ENCODE measurements around the gene UBE2E2.

DNA sequence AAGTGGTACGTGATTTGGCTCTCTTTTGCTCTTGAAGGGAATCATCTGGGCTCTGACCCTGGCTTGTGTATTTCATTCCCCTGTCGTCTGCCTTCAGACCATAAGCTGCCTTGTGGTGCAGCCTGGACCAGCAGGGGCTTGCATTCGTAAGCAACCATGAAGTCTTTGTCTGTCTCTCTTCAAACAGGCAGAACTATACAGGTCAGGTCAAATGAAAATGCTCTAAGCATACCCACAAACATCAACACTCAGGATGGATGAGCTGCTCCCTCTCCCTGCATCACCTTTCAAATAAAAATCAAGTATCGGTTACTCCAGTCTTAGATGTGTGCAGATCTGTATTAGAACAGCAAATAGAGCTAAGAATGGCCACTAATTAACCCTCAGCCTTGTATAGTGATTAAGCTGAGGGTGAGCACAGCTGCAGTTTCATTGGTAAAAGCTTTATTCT is 334.0 kb downstream of the UBE2E2 start:
- no peak for TF ChIP-seq POLR2A (IDR thresholded peaks at IDR 0.05)
- TF ChIP-seq, protein P1, sequence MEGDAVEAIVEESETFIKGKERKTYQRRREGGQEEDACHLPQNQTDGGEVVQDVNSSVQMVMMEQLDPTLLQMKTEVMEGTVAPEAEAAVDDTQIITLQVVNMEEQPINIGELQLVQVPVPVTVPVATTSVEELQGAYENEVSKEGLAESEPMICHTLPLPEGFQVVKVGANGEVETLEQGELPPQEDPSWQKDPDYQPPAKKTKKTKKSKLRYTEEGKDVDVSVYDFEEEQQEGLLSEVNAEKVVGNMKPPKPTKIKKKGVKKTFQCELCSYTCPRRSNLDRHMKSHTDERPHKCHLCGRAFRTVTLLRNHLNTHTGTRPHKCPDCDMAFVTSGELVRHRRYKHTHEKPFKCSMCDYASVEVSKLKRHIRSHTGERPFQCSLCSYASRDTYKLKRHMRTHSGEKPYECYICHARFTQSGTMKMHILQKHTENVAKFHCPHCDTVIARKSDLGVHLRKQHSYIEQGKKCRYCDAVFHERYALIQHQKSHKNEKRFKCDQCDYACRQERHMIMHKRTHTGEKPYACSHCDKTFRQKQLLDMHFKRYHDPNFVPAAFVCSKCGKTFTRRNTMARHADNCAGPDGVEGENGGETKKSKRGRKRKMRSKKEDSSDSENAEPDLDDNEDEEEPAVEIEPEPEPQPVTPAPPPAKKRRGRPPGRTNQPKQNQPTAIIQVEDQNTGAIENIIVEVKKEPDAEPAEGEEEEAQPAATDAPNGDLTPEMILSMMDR (IDR thresholded peaks at IDR 0.05): no peak

Data from esophagus squamous epithelium (tissue), 4 donors.